Mammary epithelial cell (primary cell): Measurements from ENCODE around the gene GRIP1.

Experiments used
- EZH2 ChIP-seq: IDR thresholded peaks from 2 replicates; pipeline ENCODE4 v1.6.1; 2012; ENCODE audit warnings: low read length, inconsistent platforms, borderline replicate concordance
- TF ChIP-seq, protein P1 (sequence below), 2 donors: IDR thresholded peaks in 1 of 2; conservative IDR thresholded peaks in 1 of 2; 2 replicates each; pipeline ENCODE4 v1.5.1; 2011 to 2012; ENCODE audit warnings: inconsistent platforms in 2 of 2, low read length in 2 of 2, mild to moderate bottlenecking in 2 of 2, control low read depth in 1 of 2, low read depth in 1 of 2; ENCODE audit not compliant: insufficient read depth in 1 of 2; ENCODE audit errors: extremely low read depth in 1 of 2

- TF ChIP-seq, protein P1, sequence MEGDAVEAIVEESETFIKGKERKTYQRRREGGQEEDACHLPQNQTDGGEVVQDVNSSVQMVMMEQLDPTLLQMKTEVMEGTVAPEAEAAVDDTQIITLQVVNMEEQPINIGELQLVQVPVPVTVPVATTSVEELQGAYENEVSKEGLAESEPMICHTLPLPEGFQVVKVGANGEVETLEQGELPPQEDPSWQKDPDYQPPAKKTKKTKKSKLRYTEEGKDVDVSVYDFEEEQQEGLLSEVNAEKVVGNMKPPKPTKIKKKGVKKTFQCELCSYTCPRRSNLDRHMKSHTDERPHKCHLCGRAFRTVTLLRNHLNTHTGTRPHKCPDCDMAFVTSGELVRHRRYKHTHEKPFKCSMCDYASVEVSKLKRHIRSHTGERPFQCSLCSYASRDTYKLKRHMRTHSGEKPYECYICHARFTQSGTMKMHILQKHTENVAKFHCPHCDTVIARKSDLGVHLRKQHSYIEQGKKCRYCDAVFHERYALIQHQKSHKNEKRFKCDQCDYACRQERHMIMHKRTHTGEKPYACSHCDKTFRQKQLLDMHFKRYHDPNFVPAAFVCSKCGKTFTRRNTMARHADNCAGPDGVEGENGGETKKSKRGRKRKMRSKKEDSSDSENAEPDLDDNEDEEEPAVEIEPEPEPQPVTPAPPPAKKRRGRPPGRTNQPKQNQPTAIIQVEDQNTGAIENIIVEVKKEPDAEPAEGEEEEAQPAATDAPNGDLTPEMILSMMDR (conservative IDR thresholded peaks at IDR 0.05 in 1 of 2, IDR thresholded peaks at IDR 0.05 in 1 of 2; ENCODE audit: extremely low read depth in 1 of 2, insufficient read depth in 1 of 2, low read depth in 1 of 2, low read length in 2 of 2): no peak
- no peak for TF ChIP-seq EZH2
Measured at GRCh38 chr12:66438601-66439000, 240.3 kb downstream of the GRIP1 start.
